Measurements from ENCODE around the gene PRELP. TPM values are rescaled to one million over a fixed set of nuclear protein-coding genes. Genes with fewer than 3 reads are reported as not detected.

Gene PRELP
- total and polyA plus RNA-seq, 7 donors = 0.92 to 133 (median 45.7) TPM

GRCh38 chr1:203468326-203468725 is 7.3 kb upstream of the PRELP start:
- WGBS, 2 donors = 93 to 96% methylated on average over 2 of the region's 2 CpGs
- no peaks in the 10 kb centered on the region for H3K9me3 ChIP-seq
- no peaks in the 10 kb centered on the region for H3K36me3 ChIP-seq
- no peaks in the 10 kb centered on the region for H3K27me3 ChIP-seq
- peak overlapping the region in 3 of 4 donors; percentile 89 to 95 (median 94) for H3K27ac ChIP-seq
- intact Hi-C loops (cut with DNase I) = no loop called here
- TF ChIP-seq POLR2AphosphoS5 (IDR thresholded peaks at IDR 0.05) = no peak
- no peak for TF ChIP-seq CTCF (IDR thresholded peaks at IDR 0.05)
- TF ChIP-seq EP300 (IDR thresholded peaks at IDR 0.05) = no peak
- TF ChIP-seq POLR2A (IDR thresholded peaks at IDR 0.05) = no peak
- no peak for DNase-seq
- H3K4me3 ChIP-seq = no peak overlapping the region
- H3K4me1 ChIP-seq = peaks cover 0 to 52% (median 51%) of the 10 kb centered on the region in 4 donors

GRCh38 chr1:203470240-203470639 is 5.4 kb upstream of the PRELP start:
- Histone ChIP-seq H3K4me1 (peaks cover 0 to 47% (median 40%) of the 10 kb centered on the region in 4 donors), H3K4me3 (no peak overlapping the region), H3K9me3 (no peaks in the 10 kb centered on the region), H3K36me3 (no peaks in the 10 kb centered on the region), H3K27ac (no peak overlapping the region), H3K27me3 (no peaks in the 10 kb centered on the region)
- DNase-seq = peak; percentile 63
- intact Hi-C loops (cut with DNase I) = no loop called here
- WGBS, 2 donors = 83 to 84% methylated on average over 5 of the region's 5 CpGs
- no peak for TF ChIP-seq CTCF (IDR thresholded peaks at IDR 0.05)
- TF ChIP-seq POLR2AphosphoS5 (IDR thresholded peaks at IDR 0.05) = no peak
- no peak for TF ChIP-seq POLR2A (IDR thresholded peaks at IDR 0.05)
- TF ChIP-seq EP300 (IDR thresholded peaks at IDR 0.05) = no peak

DNA sequence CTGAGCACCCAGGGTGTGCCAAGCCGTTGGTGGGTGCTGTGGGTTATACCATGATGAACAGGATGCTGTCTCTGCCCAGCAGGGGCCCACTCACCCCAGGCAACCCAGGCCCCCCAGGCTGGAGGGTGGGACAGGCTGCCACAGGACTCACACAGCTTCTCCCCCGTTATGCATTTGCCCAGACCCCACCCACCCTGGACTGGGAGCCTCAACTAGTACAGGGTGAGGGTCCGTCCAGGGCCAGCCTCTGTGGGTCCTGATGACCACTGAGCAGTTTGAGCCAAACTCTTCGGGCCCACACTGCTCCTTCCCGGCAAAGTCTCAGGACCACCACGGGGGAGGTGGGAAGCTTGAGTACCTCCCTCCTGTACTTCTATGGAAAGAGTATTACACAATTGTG is 3.8 kb upstream of the PRELP start:
- no peak overlapping the region for H3K4me3 ChIP-seq
- intact Hi-C loops (cut with DNase I) = no loop called here
- 86 to 88% methylated on average over 6 of the region's 6 CpGs for WGBS, 2 donors
- no peak for TF ChIP-seq POLR2AphosphoS5 (IDR thresholded peaks at IDR 0.05)
- H3K27ac ChIP-seq = no peak overlapping the region
- no peaks in the 10 kb centered on the region for H3K9me3 ChIP-seq
- no peaks in the 10 kb centered on the region for H3K27me3 ChIP-seq
- peak; percentile 60 for DNase-seq
- peaks cover 0 to 33% (median 25%) of the 10 kb centered on the region in 4 donors for H3K4me1 ChIP-seq
- H3K36me3 ChIP-seq = no peaks in the 10 kb centered on the region

- 88 to 89% methylated on average over 4 of the region's 4 CpGs for WGBS, 2 donors
- peaks cover 0 to 28% (median 17%) of the 10 kb centered on the region in 4 donors for H3K4me1 ChIP-seq
- intact Hi-C loops (cut with DNase I) = no loop called here
- no peaks in the 10 kb centered on the region for H3K9me3 ChIP-seq
- DNase-seq = peak; percentile 40
- H3K27ac ChIP-seq = peak overlapping the region in 3 of 4 donors; percentile 87 to 96 (median 93)
- no peaks in the 10 kb centered on the region for H3K36me3 ChIP-seq
- no peaks in the 10 kb centered on the region for H3K27me3 ChIP-seq
- H3K4me3 ChIP-seq = no peak overlapping the region
- TF ChIP-seq EP300 (IDR thresholded peaks at IDR 0.05) (no peak), POLR2AphosphoS5 (IDR thresholded peaks at IDR 0.05) (no peak), CTCF (IDR thresholded peaks at IDR 0.05) (no peak), POLR2A (IDR thresholded peaks at IDR 0.05) (no peak)
Observed at GRCh38 chr1:203473281-203473680, 2.3 kb upstream of the PRELP start.

DNA sequence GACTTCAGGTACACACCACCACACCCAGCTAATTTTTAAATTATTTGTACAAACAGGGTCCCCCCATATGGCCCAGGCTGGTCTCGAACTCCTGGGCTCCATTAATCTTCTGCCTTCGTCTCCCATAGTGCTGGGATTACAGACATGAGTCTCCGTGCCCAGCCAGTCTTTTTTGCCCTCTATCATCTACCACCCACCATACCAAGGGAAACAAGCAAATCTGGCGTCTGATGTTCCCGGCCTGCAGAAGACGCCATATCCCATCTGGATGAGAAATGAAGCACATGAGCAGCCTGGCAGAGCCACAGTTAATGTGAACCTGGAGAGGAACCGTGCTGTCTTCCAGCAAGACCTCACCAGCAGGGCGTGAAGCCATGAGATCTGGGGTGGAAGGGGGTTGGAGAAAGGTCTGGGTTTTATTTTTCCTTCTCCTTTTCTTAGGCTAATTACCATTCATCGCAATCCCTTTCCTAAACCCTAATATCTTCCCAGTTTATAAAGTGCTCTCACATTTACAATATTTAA is 1.8 kb upstream of the PRELP start:
- peaks cover 0 to 31% (median 21%) of the 10 kb centered on the region in 4 donors for H3K4me1 ChIP-seq
- no peaks in the 10 kb centered on the region for H3K36me3 ChIP-seq
- H3K27me3 ChIP-seq = no peaks in the 10 kb centered on the region
- H3K4me3 ChIP-seq = no peak overlapping the region
- DNase-seq = peak; percentile 53
- intact Hi-C loops (cut with DNase I) = no loop called here
- TF ChIP-seq EP300 (IDR thresholded peaks at IDR 0.05) = no peak
- no peak for TF ChIP-seq POLR2A (IDR thresholded peaks at IDR 0.05)
- TF ChIP-seq POLR2AphosphoS5 (IDR thresholded peaks at IDR 0.05) = no peak
- no peak for TF ChIP-seq CTCF (IDR thresholded peaks at IDR 0.05)
- no peaks in the 10 kb centered on the region for H3K9me3 ChIP-seq
- peak overlapping the region; percentile 87 to 96 (median 91) for H3K27ac ChIP-seq
- WGBS, 2 donors = 89 to 90% methylated on average over 9 of the region's 9 CpGs

Data from sigmoid colon (tissue), 7 donors.